Activated CD8-positive, alpha-beta memory T cell treated with anti-CD3 and anti-CD28 coated beads, Interleukin-2, amount 50 U/mL, for 1 hour (primary cell): ENCODE data around the gene DMBT1.

Experiments
- DNase-seq: peaks from one replicate; pipeline ENCODE4 v3.0.0-alpha.2; 2020; ENCODE audit errors: extremely low read depth

The DMBT1 gene

GRCh38 chr10:122669842-122670241 is 109.3 kb downstream of the DMBT1 start:
- DNase-seq, result no peak

GRCh38 chr10:122671355-122671754 is 110.8 kb downstream of the DMBT1 start:
- DNase-seq, result no peak

GRCh38 chr10:122672655-122673054 is 112.1 kb downstream of the DMBT1 start:
- no peak for DNase-seq

DNA sequence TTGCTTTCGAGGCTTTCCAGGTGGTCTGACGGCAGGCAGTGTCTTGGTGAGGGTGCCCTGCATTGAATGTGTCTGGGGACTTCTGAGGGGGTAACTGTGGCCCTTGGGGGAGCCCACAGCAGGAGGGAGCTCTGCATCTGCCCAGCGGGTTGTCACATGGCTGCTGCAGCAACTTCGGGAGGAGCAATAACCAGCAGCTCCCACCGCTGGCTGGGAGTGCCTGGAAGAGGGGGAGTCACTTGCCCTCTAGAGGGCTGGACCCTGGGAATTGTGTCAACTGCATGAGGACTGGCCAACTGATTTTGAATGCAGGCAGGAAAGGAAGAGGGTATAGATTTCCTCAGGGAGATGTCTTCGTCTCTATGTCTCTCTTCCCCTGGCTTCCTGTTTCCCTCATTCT is 112.7 kb downstream of the DMBT1 start:
- DNase-seq, result no peak

- no peak for DNase-seq
These were observed 113.2 kb downstream of the DMBT1 start for GRCh38 chr10:122673731-122674130.

- no peak for DNase-seq
These were observed 114.2 kb downstream of the DMBT1 start for GRCh38 chr10:122674781-122675180.

- DNase-seq, result no peak
These were observed 114.7 kb downstream of the DMBT1 start for GRCh38 chr10:122675278-122675677.

DNA sequence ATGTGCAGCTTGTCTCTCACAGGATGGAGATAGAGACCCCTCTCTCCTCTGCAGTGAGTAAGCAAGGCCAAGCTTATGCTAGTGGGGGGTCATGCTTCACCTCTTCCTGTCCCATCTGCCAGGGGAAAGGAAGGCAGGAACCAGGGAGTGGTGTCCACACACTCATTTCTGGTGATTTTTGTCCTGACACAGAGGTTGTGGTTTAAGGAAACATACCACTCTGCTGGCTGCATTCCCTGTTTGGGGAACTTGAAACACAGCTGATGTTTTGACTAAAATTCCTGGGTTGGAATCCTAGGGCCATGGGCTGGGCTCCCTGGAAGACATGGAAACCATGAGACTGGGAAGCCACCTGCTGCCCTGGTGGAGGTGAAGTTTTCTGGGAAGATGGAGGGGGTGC is 117.7 kb downstream of the DMBT1 start:
- DNase-seq, result no peak

- no peak for DNase-seq
These were observed 122.0 kb downstream of the DMBT1 start for GRCh38 chr10:122682522-122682921.

- DNase-seq, result no peak
These were observed 127.9 kb downstream of the DMBT1 start for GRCh38 chr10:122688293-122688989.

- no peak for DNase-seq
These were observed 128.7 kb downstream of the DMBT1 start for GRCh38 chr10:122689146-122689820.

- DNase-seq, result no peak
These were observed 132.2 kb downstream of the DMBT1 start for GRCh38 chr10:122692744-122693143.
